ENCODE measurements around the gene CPNE5.

Gene CPNE5

DNA sequence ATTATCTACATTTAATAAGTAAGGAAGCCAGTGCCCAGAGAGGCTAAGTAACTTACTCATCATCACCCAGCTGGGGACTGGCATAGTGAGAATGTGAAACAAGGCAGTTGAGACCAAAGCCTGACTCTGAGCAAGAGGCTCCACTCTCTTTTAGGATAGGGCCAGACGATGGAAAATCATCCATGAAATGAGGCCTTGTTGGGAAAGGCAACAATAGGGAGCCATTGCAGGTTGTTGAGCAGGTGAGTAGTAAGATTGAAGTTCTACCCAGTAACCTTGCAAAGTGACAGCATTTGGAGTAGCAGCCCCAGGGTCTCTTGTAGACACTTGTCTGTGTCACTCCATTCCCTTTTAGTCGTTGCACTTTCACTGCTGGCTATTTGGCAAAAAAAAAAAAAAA, 2.5 kb upstream of the CPNE5 start:
- TF ChIP-seq, protein P1, sequence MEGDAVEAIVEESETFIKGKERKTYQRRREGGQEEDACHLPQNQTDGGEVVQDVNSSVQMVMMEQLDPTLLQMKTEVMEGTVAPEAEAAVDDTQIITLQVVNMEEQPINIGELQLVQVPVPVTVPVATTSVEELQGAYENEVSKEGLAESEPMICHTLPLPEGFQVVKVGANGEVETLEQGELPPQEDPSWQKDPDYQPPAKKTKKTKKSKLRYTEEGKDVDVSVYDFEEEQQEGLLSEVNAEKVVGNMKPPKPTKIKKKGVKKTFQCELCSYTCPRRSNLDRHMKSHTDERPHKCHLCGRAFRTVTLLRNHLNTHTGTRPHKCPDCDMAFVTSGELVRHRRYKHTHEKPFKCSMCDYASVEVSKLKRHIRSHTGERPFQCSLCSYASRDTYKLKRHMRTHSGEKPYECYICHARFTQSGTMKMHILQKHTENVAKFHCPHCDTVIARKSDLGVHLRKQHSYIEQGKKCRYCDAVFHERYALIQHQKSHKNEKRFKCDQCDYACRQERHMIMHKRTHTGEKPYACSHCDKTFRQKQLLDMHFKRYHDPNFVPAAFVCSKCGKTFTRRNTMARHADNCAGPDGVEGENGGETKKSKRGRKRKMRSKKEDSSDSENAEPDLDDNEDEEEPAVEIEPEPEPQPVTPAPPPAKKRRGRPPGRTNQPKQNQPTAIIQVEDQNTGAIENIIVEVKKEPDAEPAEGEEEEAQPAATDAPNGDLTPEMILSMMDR (IDR thresholded peaks at IDR 0.05; ENCODE audit: insufficient read depth, low read depth, low read length, missing control alignments): no peak
- no peak for DNase-seq (ENCODE audit: low read depth)

DNA sequence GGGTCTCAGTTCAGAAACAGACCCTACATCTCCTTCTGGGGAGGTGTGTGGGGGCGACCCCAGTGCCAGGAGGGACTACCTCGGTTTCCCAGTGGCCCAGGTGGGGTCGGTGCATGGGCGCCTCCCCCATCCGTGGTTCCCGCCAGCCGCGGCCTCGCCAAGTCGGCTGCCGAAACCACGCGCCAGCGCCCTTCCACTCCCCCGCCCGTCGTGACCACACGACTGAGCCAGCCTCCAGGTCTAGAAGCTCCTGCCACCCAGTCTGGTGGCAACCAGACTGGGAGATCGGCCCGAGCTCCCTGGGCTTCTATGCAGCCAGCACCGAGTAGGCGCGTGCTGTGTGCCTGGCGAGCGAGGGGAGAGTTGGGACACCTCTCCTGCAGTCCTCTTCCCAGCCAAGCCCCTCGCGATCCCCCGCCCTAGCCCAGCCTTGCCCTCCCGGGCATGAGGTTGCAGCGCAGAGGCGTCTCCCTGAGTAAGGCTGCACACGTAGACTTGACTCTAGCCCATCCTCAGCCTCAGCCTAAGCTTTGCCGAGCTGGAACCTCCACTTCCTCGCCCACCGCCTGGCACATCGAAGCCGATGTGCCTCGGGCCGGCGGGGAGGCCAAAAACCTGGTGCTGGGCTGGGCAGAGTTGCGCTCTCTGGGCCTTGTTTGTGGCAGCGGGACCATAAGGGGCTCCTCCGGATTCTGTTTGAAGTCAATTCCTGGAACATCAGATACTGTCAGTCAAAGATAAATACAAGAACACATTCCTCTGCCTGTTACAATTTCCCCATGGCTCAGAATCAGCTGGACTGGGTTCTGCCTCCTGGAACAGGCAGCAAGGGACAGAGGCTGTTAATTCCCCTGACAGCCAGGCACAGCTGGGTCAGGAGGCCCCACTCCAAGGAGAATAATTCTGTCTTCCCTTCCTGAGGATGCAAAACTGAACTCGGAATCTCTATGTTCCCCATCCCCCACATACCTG, 1.5 kb upstream of the CPNE5 start:
- no peak for DNase-seq (ENCODE audit: low read depth)
- TF ChIP-seq, protein P1 (IDR thresholded peaks at IDR 0.05; ENCODE audit: insufficient read depth, low read depth, low read length, missing control alignments): no peak
- H3K4me3 ChIP-seq (ENCODE audit: low read depth, low read length): no peak overlapping the region

More for the DNA sequence above, 2.5 kb upstream of the CPNE5 start:
- H3K4me3 ChIP-seq (ENCODE audit: low read depth, low read length): no peak overlapping the region

DNA sequence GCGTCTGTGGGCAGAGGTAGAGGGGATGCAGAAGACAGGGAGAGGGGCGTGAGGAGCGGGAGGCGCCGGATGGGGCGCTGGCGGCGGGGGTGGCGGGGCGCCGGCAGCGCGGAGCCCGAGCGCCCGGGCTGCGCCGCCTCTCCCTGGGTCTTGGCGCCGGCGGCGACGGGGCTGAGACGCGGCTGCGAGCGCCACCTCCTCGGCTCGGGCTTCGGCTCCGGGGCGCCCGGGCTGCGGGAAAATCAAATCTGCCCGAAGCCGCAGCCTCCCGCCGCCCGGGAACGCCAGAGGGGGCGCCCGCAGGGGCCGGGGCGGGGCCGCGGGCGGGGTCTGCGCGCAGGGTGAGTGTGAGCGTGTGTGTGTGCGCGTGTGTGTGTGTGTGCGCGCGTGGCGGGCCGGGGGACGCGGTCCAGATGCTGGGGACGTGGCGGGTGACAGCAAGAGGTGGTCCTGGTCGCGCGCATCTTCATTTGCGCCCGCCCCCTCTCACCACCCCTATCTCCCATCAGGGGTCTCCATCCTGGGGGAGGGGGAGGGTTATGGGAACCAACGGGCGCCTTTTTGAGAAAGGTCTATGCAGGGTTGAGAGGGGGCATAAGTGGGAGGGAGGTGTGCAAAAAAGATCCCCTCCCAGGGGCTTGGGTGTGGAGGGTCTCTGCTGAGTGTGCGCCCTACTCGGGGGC, 646 bp upstream of the CPNE5 start:
- peak; percentile 26 for DNase-seq (ENCODE audit: low read depth)
- no peak overlapping the region; the same call in 1 of the 2 replicates for H3K4me3 ChIP-seq (ENCODE audit: low read depth, low read length)
- TF ChIP-seq, protein P1 (IDR thresholded peaks at IDR 0.05; ENCODE audit: insufficient read depth, low read depth, low read length, missing control alignments): no peak

DNA sequence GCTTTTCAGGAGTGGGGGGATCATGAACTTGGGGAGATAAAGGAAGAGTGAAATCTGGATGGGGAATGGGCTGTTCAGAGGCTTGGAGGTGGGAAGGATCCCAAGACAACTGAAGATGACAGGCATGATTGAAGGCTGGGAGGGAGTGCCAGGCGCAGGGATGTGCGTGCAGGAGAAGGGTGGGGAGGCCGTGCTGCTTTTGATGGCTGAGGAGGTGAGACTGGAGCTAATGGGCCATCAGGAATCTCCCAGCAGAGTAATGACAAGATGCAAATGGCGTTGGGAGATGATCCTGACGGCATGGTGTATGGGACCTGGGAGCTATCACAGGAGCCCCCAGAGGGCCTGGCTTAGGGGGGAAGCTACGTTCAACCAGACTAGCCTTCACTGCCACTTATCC, 1.6 kb downstream of the CPNE5 start:
- H3K4me3 ChIP-seq (ENCODE audit: low read depth, low read length): no peak overlapping the region
- TF ChIP-seq, protein P1 (IDR thresholded peaks at IDR 0.05; ENCODE audit: insufficient read depth, low read depth, low read length, missing control alignments): no peak
- DNase-seq (ENCODE audit: low read depth): no peak

DNA sequence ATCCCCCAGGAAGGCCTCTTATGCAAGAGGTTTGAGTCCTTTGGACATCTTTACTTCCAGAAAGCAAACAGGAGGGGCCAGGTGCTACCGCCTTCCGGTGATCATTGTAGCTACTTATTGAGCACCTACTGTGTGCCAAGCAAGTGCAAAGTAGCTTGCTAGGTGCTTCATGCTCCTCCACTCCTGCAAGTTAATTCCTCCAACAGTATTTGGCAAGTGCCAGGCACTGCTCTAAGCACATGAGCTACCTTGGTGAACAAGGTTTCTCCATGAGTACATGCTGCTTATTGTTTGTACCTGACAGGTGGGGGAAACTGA, 2.3 kb downstream of the CPNE5 start:
- TF ChIP-seq, protein P1 (IDR thresholded peaks at IDR 0.05; ENCODE audit: insufficient read depth, low read depth, low read length, missing control alignments): no peak
- H3K4me3 ChIP-seq (ENCODE audit: low read depth, low read length): no peak overlapping the region
- DNase-seq (ENCODE audit: low read depth): no peak

DNA sequence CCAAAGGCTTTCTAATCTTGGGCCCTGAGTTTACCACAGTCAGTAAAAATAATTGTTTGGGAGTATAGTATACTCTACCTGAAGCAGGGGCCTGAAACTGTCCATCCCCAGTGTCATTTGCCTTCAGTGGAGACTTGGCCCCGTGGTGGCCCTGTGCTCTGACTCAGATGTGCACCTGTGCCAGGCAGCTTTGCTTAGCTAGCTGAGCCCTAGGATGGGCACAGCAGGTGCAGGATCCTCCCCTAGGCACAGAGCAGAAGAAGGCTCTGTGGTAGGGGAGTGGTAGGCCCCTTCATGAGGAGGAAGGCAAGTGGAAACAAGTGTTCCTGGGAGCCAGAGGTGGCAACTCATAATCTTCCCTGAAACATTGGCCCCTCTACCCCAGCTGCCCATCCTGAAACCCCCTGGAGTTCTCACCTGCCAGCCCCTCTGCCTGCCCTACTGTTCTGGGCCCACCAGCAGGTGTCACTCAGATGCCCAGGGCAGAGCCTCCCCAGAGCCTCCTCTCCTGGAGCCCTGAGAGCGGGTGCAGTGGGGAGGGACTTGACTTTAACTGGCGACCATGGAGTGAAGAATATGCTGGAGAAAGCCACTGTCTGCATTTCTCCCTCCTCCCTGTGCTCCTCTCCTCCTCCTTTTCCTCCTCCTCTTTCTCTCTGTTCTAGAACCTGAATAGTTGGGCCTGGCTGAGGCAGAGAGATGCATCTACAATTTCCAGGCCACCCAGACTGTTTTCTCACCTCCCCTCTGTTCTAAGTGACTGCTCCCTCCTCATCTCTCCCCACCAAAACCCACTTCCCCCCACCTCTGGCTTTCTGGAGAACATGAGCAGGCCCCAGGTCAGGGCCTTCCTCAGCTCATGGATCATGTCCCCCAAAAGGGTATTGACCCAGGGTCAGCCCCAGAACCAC, 2.9 kb downstream of the CPNE5 start:
- DNase-seq (ENCODE audit: low read depth): no peak
- TF ChIP-seq, protein P1 (IDR thresholded peaks at IDR 0.05; ENCODE audit: insufficient read depth, low read depth, low read length, missing control alignments): peak; percentile 6
- no peak overlapping the region for H3K4me3 ChIP-seq (ENCODE audit: low read depth, low read length)

Measured in GM12865 (cell line).